HT-29 (cell line): ENCODE data around the gene MRPL19. TPM values are rescaled to one million over a fixed set of nuclear protein-coding genes. Genes with fewer than 3 reads are reported as not detected.

ENCODE experiments used
- DNase-seq: peaks from one replicate; pipeline ENCODE4 v3.0.0-alpha.2; 2015; ENCODE audit warnings: low spot score
- total RNA-seq: library from RNA; depleted of rRNA; stranded (reverse); fragments of >200 nt; shearing (Covaris generic); gene quantifications from 2 replicates; pipeline ENCODE4 v1.2.3, GENCODE V29; 2014

MRPL19 gene
- total RNA-seq, 1 experiment from 2014 or later, result 41.7 TPM

- DNase-seq, result no peak
Observed at GRCh38 chr2:75616406-75616805, 30.2 kb upstream of the MRPL19 start.

- no peak for DNase-seq
Observed at GRCh38 chr2:75616933-75617332, 29.6 kb upstream of the MRPL19 start.

DNA sequence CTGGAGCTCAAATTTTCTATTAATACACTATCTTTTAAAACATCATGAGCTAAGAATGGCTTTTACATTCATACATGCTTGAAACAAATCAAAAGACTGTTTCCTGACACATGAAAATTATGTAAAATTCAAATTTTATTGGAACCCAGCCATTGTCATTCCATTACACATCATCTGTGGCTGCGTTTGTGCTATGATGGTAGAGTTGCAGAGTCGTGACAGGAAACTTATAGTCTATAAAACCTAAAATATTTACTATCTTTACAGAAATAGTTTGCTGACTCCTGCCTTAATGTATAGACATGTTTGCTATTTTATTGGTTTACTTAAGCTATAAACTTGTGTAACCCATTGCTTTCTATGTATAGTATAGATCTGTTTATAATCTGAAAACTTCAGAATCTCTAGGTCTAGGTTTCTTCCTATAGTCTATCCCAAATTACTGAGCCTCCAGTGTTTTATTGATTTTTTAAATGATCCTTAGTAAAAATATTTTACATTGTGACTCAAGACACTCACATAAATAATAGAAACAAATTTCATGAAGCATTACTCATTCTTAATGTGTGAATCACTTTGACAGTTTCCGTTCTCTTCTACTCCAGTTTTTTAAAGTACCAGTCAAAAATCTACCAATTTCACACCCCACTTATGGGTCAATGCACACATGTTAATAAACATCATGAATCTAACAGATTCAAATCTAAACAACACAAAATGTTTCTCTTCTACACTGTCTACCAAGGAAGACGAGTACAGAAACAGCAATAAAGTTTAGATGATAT lies 26.4 kb upstream of the MRPL19 start:
- DNase-seq, result no peak

GRCh38 chr2:75621228-75621627 lies 25.4 kb upstream of the MRPL19 start:
- no peak for DNase-seq

- DNase-seq, result no peak
Observed at GRCh38 chr2:75622500-75622899, 24.1 kb upstream of the MRPL19 start.

GRCh38 chr2:75622929-75623328 lies 23.7 kb upstream of the MRPL19 start:
- no peak for DNase-seq

- DNase-seq, result peak; percentile 84
Observed at GRCh38 chr2:75627902-75628504, 18.6 kb upstream of the MRPL19 start.

DNA sequence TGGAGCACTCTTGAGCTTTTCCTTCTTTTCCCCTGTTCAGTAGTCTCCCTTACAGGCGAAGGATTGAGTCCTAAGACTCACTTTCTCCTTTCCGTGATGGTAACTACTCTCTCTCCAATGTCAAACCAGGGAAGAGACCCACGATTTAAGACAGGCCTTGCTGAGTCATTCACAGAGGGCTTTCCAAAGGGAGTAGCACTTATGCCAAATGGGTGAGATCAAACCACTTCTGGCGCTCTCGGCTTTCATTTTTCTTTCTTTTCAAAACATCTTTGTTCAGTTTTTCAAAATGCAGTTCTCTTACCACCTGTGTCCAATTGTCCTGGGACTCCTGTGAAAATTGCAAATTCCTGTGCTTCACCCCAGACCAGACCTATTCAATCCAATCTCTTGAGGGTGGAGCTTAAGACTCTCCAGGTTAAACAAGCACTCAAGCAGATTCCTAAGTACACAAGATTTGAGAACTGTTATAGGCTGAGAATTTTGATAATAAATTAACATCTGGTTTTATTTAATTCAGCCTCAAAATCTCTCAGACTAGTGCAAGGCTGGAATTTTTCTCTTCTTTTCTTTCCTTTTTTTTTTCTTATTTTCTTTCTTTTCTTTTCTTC lies 14.4 kb upstream of the MRPL19 start:
- DNase-seq, result no peak

DNA sequence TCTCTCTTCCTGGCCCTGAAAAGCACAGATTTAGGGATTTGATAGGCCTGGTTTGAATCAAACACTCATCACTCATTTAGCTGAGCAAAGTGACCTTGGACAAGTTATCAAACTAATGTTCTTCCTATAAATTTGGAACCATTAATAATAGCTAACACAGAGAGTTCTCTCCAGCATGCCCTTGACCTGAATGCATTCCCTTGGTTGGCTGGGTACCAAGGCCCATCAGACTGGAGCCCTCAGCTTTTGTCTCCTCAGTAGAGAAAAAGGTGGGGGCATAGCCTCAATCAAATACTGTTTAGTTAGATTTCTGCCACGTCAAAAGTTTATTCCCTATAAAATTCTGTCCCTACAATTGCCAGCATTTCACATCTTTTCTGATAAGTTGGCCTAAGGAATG lies 13.8 kb upstream of the MRPL19 start:
- no peak for DNase-seq

- no peak for DNase-seq
Observed at GRCh38 chr2:75633620-75634019, 13.0 kb upstream of the MRPL19 start.

- no peak for DNase-seq
Observed at GRCh38 chr2:75634945-75635344, 11.6 kb upstream of the MRPL19 start.

DNA sequence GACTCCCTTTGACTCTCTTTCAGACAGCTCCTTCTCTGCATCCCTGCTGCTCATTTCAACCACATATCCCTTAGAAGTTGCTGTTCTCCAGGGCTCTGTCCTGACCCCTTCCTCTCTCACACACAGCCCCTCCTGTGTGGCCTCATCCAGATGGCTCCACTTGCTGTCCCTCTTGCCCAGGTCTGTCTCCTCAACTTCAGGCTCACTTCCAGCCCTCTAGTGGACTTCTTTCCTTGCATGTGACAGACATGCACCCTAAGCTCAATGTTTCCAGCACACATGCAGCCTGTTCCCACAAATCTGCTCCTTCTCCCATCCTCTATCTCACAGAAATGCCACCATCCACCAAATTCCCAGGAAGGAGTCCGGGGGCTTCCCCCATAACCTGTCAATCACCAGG lies 9.0 kb upstream of the MRPL19 start:
- no peak for DNase-seq

DNA sequence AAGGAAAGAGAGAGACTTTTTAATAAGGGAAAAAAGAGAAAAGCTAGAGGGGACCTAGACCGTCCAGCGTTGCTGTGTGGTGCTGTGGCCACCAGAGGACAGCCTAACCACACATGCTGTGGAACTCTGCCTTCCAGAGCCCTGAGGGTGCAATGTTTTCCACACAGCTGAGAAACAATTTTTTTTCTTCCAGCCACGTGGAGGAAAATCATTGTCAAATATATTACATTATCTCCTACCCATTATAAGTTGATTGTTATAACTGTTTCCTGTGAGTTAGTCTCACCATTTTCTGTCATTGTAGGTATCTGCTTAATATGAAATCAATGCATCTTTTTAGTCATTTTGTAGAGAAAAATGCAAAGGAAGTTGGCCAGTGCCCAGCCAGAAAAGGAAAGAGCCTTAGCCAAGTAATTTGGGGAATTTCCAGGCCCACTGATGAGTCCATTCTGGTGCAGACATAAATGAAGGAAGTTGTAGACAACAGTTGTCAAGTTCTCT lies 5.9 kb upstream of the MRPL19 start:
- peak; percentile 66 for DNase-seq

GRCh38 chr2:75641587-75641986 lies 5.0 kb upstream of the MRPL19 start:
- no peak for DNase-seq

- DNase-seq, result no peak
Observed at GRCh38 chr2:75643980-75644379, 2.6 kb upstream of the MRPL19 start.

GRCh38 chr2:75645643-75646042 lies 940 bp upstream of the MRPL19 start:
- DNase-seq, result no peak

DNA sequence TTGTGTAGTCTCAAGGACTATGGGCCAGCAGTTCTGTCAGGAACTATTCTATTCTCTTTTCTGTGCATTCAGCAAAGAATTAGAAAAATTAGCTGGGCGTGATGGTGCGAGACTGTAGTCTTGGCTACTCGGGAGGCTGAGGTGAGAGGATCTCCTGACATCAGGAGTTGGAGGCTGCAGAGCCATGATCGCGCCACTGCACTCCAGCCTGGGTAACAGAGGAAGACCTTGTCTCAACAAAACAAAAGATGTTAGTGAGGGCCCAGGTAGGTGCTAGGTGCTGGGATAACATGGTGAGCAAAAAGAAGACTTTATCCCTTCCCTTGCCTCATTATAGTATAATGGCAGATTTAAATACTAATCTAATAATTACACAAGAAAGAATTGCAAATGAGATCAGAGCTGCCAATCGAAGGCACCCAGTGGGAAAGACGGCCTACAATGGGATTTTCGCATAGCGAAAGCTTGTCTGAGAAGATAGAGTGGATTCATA lies 447 bp upstream of the MRPL19 start:
- no peak for DNase-seq

- no peak for DNase-seq
Observed at GRCh38 chr2:75647771-75648170, 1.2 kb downstream of the MRPL19 start.

DNA sequence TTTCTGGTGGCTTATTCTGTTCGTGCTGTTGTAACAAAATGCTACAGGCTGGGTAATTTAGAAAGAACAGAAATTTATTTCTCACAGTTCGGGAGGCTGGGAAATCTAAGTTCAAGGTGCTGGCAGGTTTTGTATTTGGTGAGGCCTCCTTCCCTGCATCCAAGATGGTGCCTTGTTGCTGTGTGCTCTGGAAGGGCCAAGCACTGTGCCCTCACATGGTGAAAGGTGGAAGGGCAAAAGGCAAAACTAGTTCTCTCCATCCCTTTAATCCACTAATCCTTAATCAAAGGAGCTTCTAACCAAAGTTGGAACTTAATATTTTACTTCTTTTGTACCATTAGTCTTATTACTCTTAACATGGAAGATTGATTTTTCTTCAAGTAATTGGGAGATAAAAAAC lies 7.4 kb downstream of the MRPL19 start:
- no peak for DNase-seq

DNA sequence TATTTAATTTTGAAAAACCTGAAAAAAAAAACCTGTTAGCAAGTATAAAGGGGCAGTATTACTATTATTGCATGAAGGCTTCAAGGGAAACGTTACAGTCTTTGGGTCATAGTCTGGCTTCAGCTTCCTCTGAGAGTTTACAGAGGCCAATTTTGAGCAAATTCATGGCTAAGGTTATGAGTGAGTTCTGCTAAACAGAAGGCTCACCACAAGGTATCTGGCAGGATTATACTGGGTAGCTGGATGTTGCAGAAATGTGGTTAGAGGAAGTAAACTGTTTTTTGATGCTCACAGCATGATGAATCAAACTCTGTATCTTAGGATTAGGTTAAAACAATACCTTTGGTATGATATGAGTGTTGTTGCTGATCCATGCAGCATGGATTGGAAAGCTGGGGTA lies 9.3 kb downstream of the MRPL19 start:
- DNase-seq, result no peak

GRCh38 chr2:75656563-75656962 lies 10.0 kb downstream of the MRPL19 start:
- DNase-seq, result no peak

- no peak for DNase-seq
Observed at GRCh38 chr2:75657798-75658197, 11.2 kb downstream of the MRPL19 start.

DNA sequence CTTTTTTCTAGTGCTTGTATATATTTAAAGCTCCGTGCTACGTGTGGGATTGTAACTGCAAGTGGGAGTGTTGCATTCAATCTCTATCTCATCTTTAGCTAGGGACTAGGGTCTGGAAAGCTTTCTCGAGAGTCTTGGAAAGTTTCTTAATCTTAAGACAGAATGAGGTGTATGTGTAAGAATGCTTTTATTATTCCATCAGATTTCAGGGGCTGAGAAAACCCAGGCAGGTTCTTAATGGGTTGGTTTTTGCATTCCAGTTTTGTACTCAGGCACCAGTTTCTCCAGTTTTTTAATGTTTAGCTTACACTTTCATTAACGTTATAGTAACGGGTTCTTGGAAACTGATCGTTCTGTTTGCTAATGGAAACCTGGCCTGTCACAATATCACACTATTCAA lies 20.3 kb downstream of the MRPL19 start:
- DNase-seq, result no peak
